Measurements from ENCODE around the gene GPAT2.
"Not testable (repeated sequence)": the region's sequence is repeated elsewhere in the genome, so short reads cannot be mapped to it uniquely, and the experiment has no call there.

Gene GPAT2

GRCh38 chr2:96023701-96024100 lies 11.0 kb downstream of the GPAT2 start:
- not testable (repeated sequence) for DNase-seq

- DNase-seq = not testable (repeated sequence)
Measured at GRCh38 chr2:96022701-96023447, 11.8 kb downstream of the GPAT2 start.

- DNase-seq = not testable (repeated sequence)
Measured at GRCh38 chr2:96022126-96022525, 12.6 kb downstream of the GPAT2 start.

GRCh38 chr2:96021142-96021541 lies 13.6 kb downstream of the GPAT2 start:
- not testable (repeated sequence) for DNase-seq

DNA sequence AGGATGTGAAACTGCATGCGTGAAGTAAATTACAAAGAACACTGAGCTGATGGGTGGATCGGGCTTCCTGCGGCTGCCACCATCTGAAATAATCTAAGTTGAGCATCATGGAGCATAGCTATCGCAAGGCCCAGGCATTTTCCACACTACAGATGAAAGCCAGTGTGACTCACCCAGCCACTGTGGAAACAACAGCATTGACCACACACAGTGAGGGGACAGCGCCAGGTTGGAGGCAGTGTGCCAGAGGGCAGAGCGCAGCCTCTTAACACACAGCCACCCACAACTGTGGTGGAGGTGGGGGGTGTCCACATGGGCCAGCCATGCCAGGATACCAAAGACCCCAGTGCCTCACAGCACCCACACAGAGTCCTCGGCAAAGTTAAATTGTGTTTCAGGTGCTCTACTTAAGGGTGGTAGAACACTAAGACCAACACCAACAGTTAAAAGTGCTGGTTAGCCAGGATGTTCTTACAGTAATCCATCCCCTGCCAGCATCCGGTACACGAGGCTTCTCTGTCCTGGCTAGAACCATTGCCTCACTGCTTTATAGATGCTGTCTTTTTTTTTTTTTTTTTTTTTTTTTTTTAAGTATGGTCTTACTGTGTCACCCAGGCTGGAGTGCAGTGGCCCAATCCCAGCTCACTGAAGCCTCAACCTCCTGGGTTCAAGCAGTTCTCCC lies 14.7 kb downstream of the GPAT2 start:
- DNase-seq = not testable (repeated sequence)

GRCh38 chr2:96016321-96016720 lies 18.4 kb downstream of the GPAT2 start:
- DNase-seq = not testable (repeated sequence)

- not testable (repeated sequence) for DNase-seq
Measured at GRCh38 chr2:96012792-96013264, 21.9 kb downstream of the GPAT2 start.

- DNase-seq = not testable (repeated sequence)
Measured at GRCh38 chr2:96012086-96012791, 22.5 kb downstream of the GPAT2 start.

DNA sequence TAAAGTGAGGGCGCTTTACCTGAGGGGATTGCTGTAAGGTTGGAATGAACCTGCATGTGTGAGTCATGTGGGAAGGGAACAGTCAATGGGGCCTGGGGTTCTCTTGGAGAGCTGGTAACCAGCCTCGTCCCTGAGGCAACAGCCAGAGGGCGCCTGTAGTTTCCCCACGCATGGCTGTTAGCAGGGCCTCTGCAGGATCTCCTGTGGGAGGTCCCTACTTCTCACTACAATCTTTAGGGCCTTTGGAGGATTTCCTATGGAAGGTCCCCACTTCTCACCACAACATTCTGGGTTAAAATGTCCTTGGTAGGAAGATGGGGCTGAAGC lies 23.6 kb downstream of the GPAT2 start:
- not testable (repeated sequence) for DNase-seq

- not testable (repeated sequence) for DNase-seq
Measured at GRCh38 chr2:96010320-96011128, 24.2 kb downstream of the GPAT2 start.

- not testable (repeated sequence) for DNase-seq
Measured at GRCh38 chr2:96009833-96010232, 24.9 kb downstream of the GPAT2 start.

GRCh38 chr2:96008051-96008450 lies 26.7 kb downstream of the GPAT2 start:
- not testable (repeated sequence) for DNase-seq

GRCh38 chr2:96006248-96006647 lies 28.5 kb downstream of the GPAT2 start:
- DNase-seq = not testable (repeated sequence)

GRCh38 chr2:95992520-95993272 lies 42.0 kb downstream of the GPAT2 start:
- DNase-seq = not testable (repeated sequence)

DNA sequence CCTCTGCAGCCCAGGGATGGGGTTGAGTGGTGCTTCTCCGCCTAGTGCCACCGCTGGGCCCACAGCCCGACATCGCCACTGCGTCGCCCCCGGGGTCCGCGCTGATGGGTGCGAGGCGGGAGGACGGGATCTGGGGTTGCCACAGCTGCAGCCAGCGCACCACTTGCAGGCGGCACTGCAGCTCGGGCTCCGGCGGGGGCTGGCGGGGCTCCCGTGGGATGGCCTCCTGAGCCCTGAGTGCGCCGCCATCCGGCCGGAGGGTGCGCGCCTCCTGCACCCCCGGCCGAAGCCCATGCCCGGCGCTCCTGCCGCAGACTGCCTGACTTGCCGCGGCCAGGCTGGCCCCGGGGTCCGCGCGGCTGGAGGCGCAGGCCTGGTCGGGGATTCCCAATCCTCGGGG lies 42.6 kb downstream of the GPAT2 start:
- DNase-seq = not testable (repeated sequence)

- DNase-seq = not testable (repeated sequence)
Measured at GRCh38 chr2:95991351-95992094, 43.2 kb downstream of the GPAT2 start, which contains the start of gene ANKRD36C. ANKRD36C (minus strand) TSS chr2:95991824; CDS start chr2:95991708, 116 bp downstream.

DNA sequence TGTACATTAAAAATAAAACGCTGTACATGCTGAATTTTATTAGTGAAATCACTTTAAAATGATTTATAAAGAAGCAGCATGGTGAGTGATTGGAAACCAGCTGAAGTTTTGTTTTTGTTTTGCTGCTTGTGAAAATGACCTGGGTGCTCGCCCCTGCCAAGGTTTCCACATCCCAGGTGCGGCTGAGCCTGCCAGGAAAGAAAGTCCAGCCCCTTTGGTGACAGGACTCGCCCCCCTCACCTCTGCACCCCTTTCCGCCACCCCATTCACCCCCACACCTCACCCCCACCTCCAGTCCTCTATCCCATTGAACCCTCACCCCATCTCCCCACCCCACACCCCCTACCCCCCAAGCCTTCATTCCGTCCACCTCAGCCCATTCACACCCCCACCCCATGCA lies 43.8 kb downstream of the GPAT2 start:
- not testable (repeated sequence) for DNase-seq
